HepG2 (cell line): Measurements from ENCODE around the gene LITAF. TPM values are rescaled to one million over a fixed set of nuclear protein-coding genes. Genes with fewer than 3 reads are reported as not detected.

Experiments
- ATAC-seq: fragments of 200-7000 bp; cut with Tn5 transposase; 3 replicates; pipeline ENCODE4 v1.9.1; 2020; ENCODE audit warnings: mild to moderate bottlenecking, moderate library complexity
- BruUV-seq: library from RNA; stranded (reverse); fragments of 400-500 nt; replicated peaks from 2 replicates; lab custom pipeline; 2021; lab: Mats Ljungman, UMichigan
- CTCF ChIA-PET: fragments of 300-600 bp; formaldehyde crosslinking; extraction: SDS; loops from one replicate; lab custom pipeline; 2021; ENCODE audit warnings: low total read pairs, inconsistent platforms, low intra/inter-chr PET ratio; lab: Yijun Ruan, JAX
- POLR2A ChIA-PET: fragments of 350-600 bp; sonication (Branson Sonifier 250); formaldehyde crosslinking; loops from one replicate; lab custom pipeline; 2020; ENCODE audit warnings: antibody characterized with exemption, inconsistent platforms; lab: Yijun Ruan, JAX
- DNase-seq: peaks from one replicate; pipeline ENCODE4 v3.0.0-alpha.2; 2015; ENCODE audit warnings: low spot score
- FAIRE-seq: peaks from 3 replicates; lab custom pipeline; 2011; peaks lifted over from hg19 to GRCh38; lab: Jason Lieb, UNC
- H2AFZ ChIP-seq: one replicate; pipeline ENCODE4 v1.6.1; 2011; ENCODE audit warnings: low read length, inconsistent platforms
- H3K27ac ChIP-seq: fragments of 300-600 bp; 3 replicates; pipeline ENCODE4 v1.8.0; 2011; ENCODE audit warnings: mixed run types, mild to moderate bottlenecking, mixed read lengths, low read length, inconsistent platforms; ENCODE audit not compliant: insufficient read depth; ENCODE audit errors: extremely low read length
- H3K27me3 ChIP-seq, 2 experiments: fragments of 200-600 bp in 1 of 2; 2 replicates in 1 of 2; 3 replicates in 1 of 2; pipeline versions ENCODE4 v1.6.0 to v1.8.0; 2011; ENCODE audit warnings: low read length in 2 of 2, mild to moderate bottlenecking in 2 of 2, moderate library complexity in 2 of 2, inconsistent platforms in 1 of 2; ENCODE audit not compliant: insufficient read depth in 2 of 2, control insufficient read depth in 1 of 2
- H3K36me3 ChIP-seq, 2 experiments: fragments of 200-600 bp in 1 of 2; replicated peaks in 1 of 2; 2 replicates in 1 of 2; 3 replicates in 1 of 2; pipeline versions ENCODE4 v1.5.1 to v1.8.0; 2011; ENCODE audit warnings: low read length in 2 of 2, inconsistent platforms in 1 of 2; ENCODE audit not compliant: insufficient read depth in 2 of 2, control insufficient read depth in 1 of 2
- H3K4me1 ChIP-seq: 2 replicates; pipeline ENCODE4 v1.5.1; 2012; ENCODE audit warnings: low read length, inconsistent platforms; ENCODE audit not compliant: insufficient read depth
- H3K4me2 ChIP-seq: 2 replicates; pipeline ENCODE4 v1.6.0; 2011; ENCODE audit warnings: low read depth, low read length, inconsistent platforms
- H3K4me3 ChIP-seq, 3 experiments: fragments of 200-600 bp in 1 of 3; sonication (generic), shearing (Covaris generic) in 1 of 3; replicated peaks in 1 of 3; 2 replicates each; pipeline ENCODE4 v1.5.1; 2011 to 2016; ENCODE audit warnings: low read length in 3 of 3, inconsistent platforms in 2 of 3, low read depth in 2 of 3, mild to moderate bottlenecking in 2 of 3, control low read depth in 1 of 3, mixed read lengths in 1 of 3; ENCODE audit not compliant: insufficient read depth in 1 of 3
- H3K79me2 ChIP-seq: one replicate; pipeline ENCODE4 v1.6.1; 2011; ENCODE audit warnings: low read length, inconsistent platforms; ENCODE audit not compliant: insufficient read depth
- H3K9ac ChIP-seq: 2 replicates; pipeline ENCODE4 v1.6.0; 2011; ENCODE audit warnings: mild to moderate bottlenecking, low read depth, low read length, inconsistent platforms; ENCODE audit not compliant: insufficient read depth
- H3K9me3 ChIP-seq: 2 replicates; pipeline ENCODE4 v1.5.1; 2012; ENCODE audit warnings: mild to moderate bottlenecking, low read length
- H4K20me1 ChIP-seq: 2 replicates; pipeline ENCODE4 v1.6.0; 2011; ENCODE audit warnings: inconsistent platforms, mild to moderate bottlenecking, low read length, moderate library complexity; ENCODE audit not compliant: insufficient read depth
- ATAD3A ChIP-seq: sonication (generic); formaldehyde crosslinking; IDR thresholded peaks from 2 replicates; pipeline ENCODE4 v1.4.0; 2020; ENCODE audit warnings: missing genetic modification reagents
- HNF1B ChIP-seq: sonication (generic); formaldehyde crosslinking; IDR thresholded peaks from 2 replicates; pipeline ENCODE4 v1.5.1; 2020; ENCODE audit warnings: mild to moderate bottlenecking, moderate library complexity, missing genetic modification reagents
- KAT7 ChIP-seq: IDR thresholded peaks from 2 replicates; pipeline ENCODE4 v1.6.1; 2018; ENCODE audit warnings: borderline replicate concordance, missing compliant biosample characterization
- NCOR1 ChIP-seq: fragments of 200-600 bp; sonication (generic); IDR thresholded peaks from 2 replicates; pipeline ENCODE4 v1.7.0; 2017; ENCODE audit warnings: antibody characterized with exemption, low read length, borderline replicate concordance
- ZNF121 ChIP-seq: sonication (generic); formaldehyde crosslinking; IDR thresholded peaks from 2 replicates; pipeline ENCODE4 v1.5.0; 2020; ENCODE audit warnings: mild to moderate bottlenecking, missing genetic modification reagents
- ZNF296 ChIP-seq: sonication (generic); formaldehyde crosslinking; conservative IDR thresholded peaks from 2 replicates; pipeline ENCODE4 v1.5.0; 2020; ENCODE audit warnings: mild to moderate bottlenecking, missing genetic modification reagents
- ZNF34 ChIP-seq: sonication (generic); formaldehyde crosslinking; IDR thresholded peaks from 2 replicates; pipeline ENCODE4 v1.4.0; 2020; ENCODE audit warnings: mild to moderate bottlenecking, missing genetic modification reagents, borderline replicate concordance
- WGBS: methylation state at CpG from one replicate; pipeline ENCODE4 v1.1.6; 2017; ENCODE audit warnings: low lambda C conversion rate; 5-methylcytosine and 5-hydroxymethylcytosine counted together
- in situ Hi-C: cut with HindIII; loops from 2 replicates; pipeline ENCODE4 v1.10.0; 2017; ENCODE audit warnings: low pct_unique_long_range_greater_than_20kb; ENCODE audit not compliant: extremely low pct_ligation_motif_present
- intact Hi-C: fragments of 100-400 bp; cut with micrococcal nuclease; formaldehyde crosslinking; loops from one replicate; pipeline ENCODE4 v1.10.0; 2022; ENCODE audit not compliant: unreplicated experiment
- polyA plus RNA-seq, 8 experiments: library from polyadenylated mRNA; depleted of rRNA in 3 of 8; stranded (reverse) in 7 of 8; unstranded in 1 of 8; fragments of >200 nt; fragmentation: Illumina TruSeq in 4 of 8; extraction: Trizol in 4 of 8; gene quantifications; 2 replicates each; pipeline versions ENCODE4 v1.2.1 to v1.2.3, GENCODE V29; 2011 to 2016; ENCODE audit warnings: low read depth in 4 of 8, missing spikeins in 1 of 8, mixed read lengths in 1 of 8; ENCODE audit not compliant: insufficient read depth in 1 of 8
- total RNA-seq, 5 experiments: library from RNA; depleted of rRNA; stranded (reverse); fragments of >200 nt; fragmentation: Illumina TruSeq; extraction: Trizol; gene quantifications; 2 replicates each; pipeline ENCODE4 v1.2.3, GENCODE V29; 2016; ENCODE audit warnings: low read depth in 1 of 5

LITAF gene
- total and polyA plus RNA-seq, 2 of the 13 experiments (the other 11 are each of a cell fraction or from before 2014, with no cell fraction given): 80.1 to 141 TPM

GRCh38 chr16:11562411-11562810 is 24.3 kb downstream of the LITAF start:
- FAIRE-seq (no peak), ATAC-seq (no peak), DNase-seq (no peak)
- intact Hi-C loops: no loop called here
- Histone ChIP-seq H3K36me3 (peaks cover 3 to 19% of the 10 kb centered on the region in 2 experiments; a peak in 3 of 5 replicates), H3K9ac (no peak overlapping the region), H3K4me2 (no peak overlapping the region), H3K4me1 (peaks cover 68% of the 10 kb centered on the region), H3K27me3 (no peaks in the 10 kb centered on the region), H3K9me3 (no peaks in the 10 kb centered on the region), H2AFZ (no peak overlapping the region), H3K27ac (peak overlapping the region; percentile 9), H3K4me3 (no peak overlapping the region), H3K79me2 (peaks cover 83% of the 10 kb centered on the region), H4K20me1 (peaks cover 19% of the 10 kb centered on the region; the same call in 1 of the 2 replicates)
- ChIA-PET CTCF (no interaction called here), POLR2A (no interaction called here)
- in situ Hi-C loops: no loop called here
- no TSS peak for BruUV-seq
- TF ChIP-seq ATAD3A (CRISPR knock-in tag) (no peak), HNF1B (CRISPR knock-in tag) (0 out of 2 replicates have a peak, but pooled peaks have one; percentile 20)
- 98% methylated on average over 7 of the region's 7 CpGs for WGBS

GRCh38 chr16:11561856-11562255 is 24.9 kb downstream of the LITAF start:
- BruUV-seq: no TSS peak
- Histone ChIP-seq H3K27ac (no peak overlapping the region), H3K36me3 (peaks cover 3 to 24% of the 10 kb centered on the region in 2 experiments; a peak in 3 of 5 replicates), H2AFZ (no peak overlapping the region), H3K27me3 (no peaks in the 10 kb centered on the region), H3K79me2 (peaks cover 83% of the 10 kb centered on the region), H3K4me1 (peaks cover 70% of the 10 kb centered on the region), H3K9me3 (peaks cover 3% of the 10 kb centered on the region), H3K4me2 (no peak overlapping the region), H3K4me3 (no peak overlapping the region), H3K9ac (no peak overlapping the region), H4K20me1 (peaks cover 19% of the 10 kb centered on the region; the same call in 1 of the 2 replicates)
- ATAC-seq (no peak), FAIRE-seq (no peak), DNase-seq (no peak)
- ChIA-PET POLR2A (no interaction called here), CTCF (no interaction called here)
- TF ChIP-seq KAT7: no peak
- TF ChIP-seq NCOR1: no peak
- no peak for TF ChIP-seq ZNF296 (CRISPR knock-in tag)
- no peak for TF ChIP-seq ZNF34
- peak; percentile 79 for TF ChIP-seq ZNF121 (CRISPR knock-in tag)
- intact Hi-C loops: no loop called here
- in situ Hi-C loops: no loop called here
- 96% methylated on average over 3 of the region's 3 CpGs for WGBS
